ENCODE data around the gene ARHGAP44. TPM values are rescaled to one million over a fixed set of nuclear protein-coding genes. Genes with fewer than 3 reads are reported as not detected.

Gene ARHGAP44
- total and polyA plus RNA-seq, 12 donors, result 4.0 to 10.6 (median 8.4) TPM

DNA sequence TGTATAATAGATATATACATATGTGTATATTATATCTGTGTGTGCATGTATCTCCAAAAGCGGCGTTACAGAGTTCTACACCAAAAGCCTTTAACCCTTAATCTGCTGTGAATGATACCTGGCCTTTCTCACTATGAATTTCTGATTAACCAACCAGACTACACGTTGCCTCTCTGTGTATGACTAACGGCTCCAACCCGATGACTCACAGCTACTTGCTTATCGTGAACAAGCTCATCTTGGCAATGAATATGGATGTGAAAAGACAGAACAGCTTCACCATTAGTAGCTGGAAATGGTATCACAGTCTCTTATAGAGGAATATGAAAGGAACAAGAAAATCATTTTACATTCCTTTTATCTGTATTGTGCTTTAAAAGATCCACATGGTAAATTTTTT lies 23.8 kb upstream of the ARHGAP44 start:
- TF ChIP-seq, protein P1, sequence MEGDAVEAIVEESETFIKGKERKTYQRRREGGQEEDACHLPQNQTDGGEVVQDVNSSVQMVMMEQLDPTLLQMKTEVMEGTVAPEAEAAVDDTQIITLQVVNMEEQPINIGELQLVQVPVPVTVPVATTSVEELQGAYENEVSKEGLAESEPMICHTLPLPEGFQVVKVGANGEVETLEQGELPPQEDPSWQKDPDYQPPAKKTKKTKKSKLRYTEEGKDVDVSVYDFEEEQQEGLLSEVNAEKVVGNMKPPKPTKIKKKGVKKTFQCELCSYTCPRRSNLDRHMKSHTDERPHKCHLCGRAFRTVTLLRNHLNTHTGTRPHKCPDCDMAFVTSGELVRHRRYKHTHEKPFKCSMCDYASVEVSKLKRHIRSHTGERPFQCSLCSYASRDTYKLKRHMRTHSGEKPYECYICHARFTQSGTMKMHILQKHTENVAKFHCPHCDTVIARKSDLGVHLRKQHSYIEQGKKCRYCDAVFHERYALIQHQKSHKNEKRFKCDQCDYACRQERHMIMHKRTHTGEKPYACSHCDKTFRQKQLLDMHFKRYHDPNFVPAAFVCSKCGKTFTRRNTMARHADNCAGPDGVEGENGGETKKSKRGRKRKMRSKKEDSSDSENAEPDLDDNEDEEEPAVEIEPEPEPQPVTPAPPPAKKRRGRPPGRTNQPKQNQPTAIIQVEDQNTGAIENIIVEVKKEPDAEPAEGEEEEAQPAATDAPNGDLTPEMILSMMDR (IDR thresholded peaks at IDR 0.05), result no peak
- peak in 1 of 2 donors; percentile 48 for DNase-seq
- Histone ChIP-seq H3K27me3 (no peaks in the 10 kb centered on the region), H3K27ac (peak overlapping the region in 1 of 10 donors; percentile 25), H3K4me1 (peaks cover 0 to 13% (median 3%) of the 10 kb centered on the region in 9 donors), H3K4me3 (no peak overlapping the region), H3K9me3 (no peaks in the 10 kb centered on the region), H3K36me3 (peaks cover 0 to 30% (median 0%) of the 10 kb centered on the region in 9 donors)
- intact Hi-C loops (cut with DNase I), result loop anchor here in 2 of 10 donors (10.0 kb wide), 2 partner anchors 219 to 511 kb away; no protein-coding TSS in a partner anchor
- peak; percentile 31 to 93 (median 70) for ATAC-seq
- 25 to 27% methylated on average over 6 of the region's 6 CpGs for WGBS, 2 donors

DNA sequence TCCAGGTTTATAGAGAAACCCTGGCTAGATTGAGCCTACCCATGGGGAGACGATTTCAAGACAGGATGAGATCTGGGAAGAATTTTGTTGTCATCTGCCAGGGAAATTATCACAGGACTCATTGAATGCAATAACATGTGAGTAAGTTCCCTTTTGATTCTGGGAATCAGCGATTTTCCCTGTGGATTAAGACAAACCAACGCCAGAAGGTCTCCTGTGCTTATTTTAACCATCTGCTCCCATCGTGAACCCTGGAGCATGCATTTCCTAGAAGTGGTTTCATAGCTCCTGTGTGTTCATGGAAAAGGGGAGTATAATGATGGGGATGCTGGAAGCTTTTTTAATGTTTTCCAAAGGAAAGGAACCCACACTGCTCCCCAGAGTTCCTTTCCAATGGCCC lies 21.0 kb upstream of the ARHGAP44 start:
- peak overlapping the region in 3 of 10 donors; percentile 20 to 51 (median 50) for H3K27ac ChIP-seq
- intact Hi-C loops (cut with DNase I), result loop anchor here in 2 of 10 donors (10.0 kb wide), 2 partner anchors 217 to 513 kb away; no protein-coding TSS in a partner anchor
- no peaks in the 10 kb centered on the region for H3K9me3 ChIP-seq
- 51 to 56% methylated on average over 4 of the region's 4 CpGs for WGBS, 2 donors
- DNase-seq (peak in 1 of 2 donors; percentile 12), ATAC-seq (peak in 6 of 8 donors; percentile 10 to 66 (median 38))
- TF ChIP-seq, protein P1 (IDR thresholded peaks at IDR 0.05), result no peak
- H3K27me3 ChIP-seq, result no peaks in the 10 kb centered on the region
- H3K36me3 ChIP-seq, result peaks cover 0 to 12% (median 0%) of the 10 kb centered on the region in 9 donors
- H3K4me3 ChIP-seq, result no peak overlapping the region
- peaks cover 0 to 13% (median 3%) of the 10 kb centered on the region in 9 donors for H3K4me1 ChIP-seq

DNA sequence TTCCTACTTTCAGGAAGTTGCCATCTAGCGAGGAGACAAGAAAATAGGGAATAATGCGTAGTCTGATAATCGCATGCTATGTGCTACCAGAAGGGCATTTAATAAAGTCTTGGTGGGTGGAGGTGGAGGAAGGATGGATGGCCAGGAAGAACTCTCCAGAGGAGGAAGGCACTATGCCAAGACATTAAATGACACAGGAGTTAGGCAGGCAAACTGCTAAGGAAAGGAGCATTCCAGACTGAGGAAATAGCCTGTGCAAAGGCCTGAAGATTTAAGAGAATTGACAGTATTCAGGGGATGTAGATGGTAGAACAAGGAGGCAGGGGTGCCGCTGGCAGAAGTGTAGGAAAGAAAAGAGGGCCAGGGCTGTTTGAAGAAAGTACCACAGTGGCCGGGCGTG lies 19.3 kb upstream of the ARHGAP44 start:
- WGBS, 2 donors, result 92 to 93% methylated on average over 6 of the region's 6 CpGs

DNA sequence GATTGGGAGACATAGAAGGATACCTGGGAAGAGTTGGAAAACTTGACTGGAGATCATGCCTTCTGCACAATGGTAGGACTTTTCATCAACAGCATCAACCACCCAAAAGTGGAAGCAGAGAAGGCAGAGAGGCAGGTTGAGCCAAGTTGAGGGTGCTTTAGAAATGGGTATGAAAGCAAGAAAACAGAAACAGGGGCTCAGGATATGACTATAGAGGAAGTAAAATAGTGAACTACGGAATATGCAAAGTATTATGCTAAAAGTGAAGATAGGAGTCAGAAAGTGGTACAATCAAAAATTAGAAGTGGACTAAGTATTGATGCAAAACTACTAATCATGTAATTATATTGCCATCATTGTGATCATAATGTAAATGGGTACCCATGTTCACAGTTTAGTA lies 16.1 kb upstream of the ARHGAP44 start:
- ATAC-seq, result no peak

More for the DNA sequence above, 19.3 kb upstream of the ARHGAP44 start:
- no peak overlapping the region for H3K27ac ChIP-seq
- DNase-seq, result no peak
- peaks cover 0 to 13% (median 3%) of the 10 kb centered on the region in 9 donors for H3K4me1 ChIP-seq
- ATAC-seq, result peak in 1 of 8 donors; percentile 18
- no peaks in the 10 kb centered on the region for H3K36me3 ChIP-seq
- H3K9me3 ChIP-seq, result no peaks in the 10 kb centered on the region
- TF ChIP-seq, protein P1 (IDR thresholded peaks at IDR 0.05), result no peak
- intact Hi-C loops (cut with DNase I), result loop anchor here in 2 of 10 donors (10.0 kb wide), 2 partner anchors 215 to 515 kb away; no protein-coding TSS in a partner anchor
- H3K27me3 ChIP-seq, result no peaks in the 10 kb centered on the region
- H3K4me3 ChIP-seq, result no peak overlapping the region

More for the DNA sequence above, 16.1 kb upstream of the ARHGAP44 start:
- H3K27ac ChIP-seq, result no peak overlapping the region
- H3K9me3 ChIP-seq, result no peaks in the 10 kb centered on the region
- no peak overlapping the region for H3K4me3 ChIP-seq
- H3K4me1 ChIP-seq, result no peaks in the 10 kb centered on the region
- intact Hi-C loops (cut with DNase I), result no loop called here
- TF ChIP-seq, protein P1 (IDR thresholded peaks at IDR 0.05), result no peak
- no peak for DNase-seq
- no peaks in the 10 kb centered on the region for H3K27me3 ChIP-seq
- WGBS, 2 donors, result 67 to 81% methylated on average over 1 of the region's 1 CpG
- no peaks in the 10 kb centered on the region for H3K36me3 ChIP-seq

Data from heart right ventricle (tissue), 16 donors.